AG20443 (cell line): Measurements from ENCODE around the gene GINS3.
"Not testable (repeated sequence)": the region's sequence is repeated elsewhere in the genome, so short reads cannot be mapped to it uniquely, and the experiment has no call there.

ENCODE experiments used
- DNase-seq: peaks from one replicate; pipeline ENCODE4 v3.0.0; 2012; ENCODE audit warnings: low spot score, mixed read lengths

Gene GINS3

GRCh38 chr16:58389724-58390123 lies 2.5 kb upstream of the GINS3 start:
- DNase-seq: no peak

GRCh38 chr16:58393138-58393504 lies 850 bp downstream of the GINS3 start:
- peak; percentile 18 for DNase-seq

- DNase-seq: not testable (repeated sequence)
Observed at GRCh38 chr16:58396897-58397296, 4.6 kb downstream of the GINS3 start.

- no peak for DNase-seq
Observed at GRCh38 chr16:58399718-58400633, 7.7 kb downstream of the GINS3 start.

- DNase-seq: not testable (repeated sequence)
Observed at GRCh38 chr16:58401305-58401704, 9.0 kb downstream of the GINS3 start.

GRCh38 chr16:58402796-58403195 lies 10.5 kb downstream of the GINS3 start:
- DNase-seq: no peak

GRCh38 chr16:58409316-58409973 lies 17.2 kb downstream of the GINS3 start:
- DNase-seq: peak; percentile 79

- no peak for DNase-seq
Observed at GRCh38 chr16:58411336-58411735, 19.1 kb downstream of the GINS3 start.

GRCh38 chr16:58411736-58412614 lies 19.7 kb downstream of the GINS3 start:
- DNase-seq: no peak

- DNase-seq: not testable (repeated sequence)
Observed at GRCh38 chr16:58412615-58412970, 20.3 kb downstream of the GINS3 start.

- no peak for DNase-seq
Observed at GRCh38 chr16:58413359-58413758, 21.1 kb downstream of the GINS3 start.

- DNase-seq: no peak
Observed at GRCh38 chr16:58415003-58415402, 22.7 kb downstream of the GINS3 start.

GRCh38 chr16:58415961-58416360 lies 23.7 kb downstream of the GINS3 start:
- not testable (repeated sequence) for DNase-seq

- DNase-seq: no peak
Observed at GRCh38 chr16:58417035-58417434, 24.8 kb downstream of the GINS3 start.

- no peak for DNase-seq
Observed at GRCh38 chr16:58417600-58417999, 25.3 kb downstream of the GINS3 start.

GRCh38 chr16:58418026-58418425 lies 25.8 kb downstream of the GINS3 start:
- DNase-seq: no peak

- DNase-seq: peak; percentile 45
Observed at GRCh38 chr16:58418601-58419000, 26.3 kb downstream of the GINS3 start.

- no peak for DNase-seq
Observed at GRCh38 chr16:58419241-58419990, 27.1 kb downstream of the GINS3 start.

GRCh38 chr16:58421059-58421458 lies 28.8 kb downstream of the GINS3 start:
- no peak for DNase-seq

- peak; percentile 56 for DNase-seq
Observed at GRCh38 chr16:58421529-58421928, 29.3 kb downstream of the GINS3 start.

GRCh38 chr16:58422809-58423208 lies 30.5 kb downstream of the GINS3 start:
- DNase-seq: no peak

- DNase-seq: no peak
Observed at GRCh38 chr16:58425245-58425644, 33.0 kb downstream of the GINS3 start.
